Uterus (tissue), 2 donors: ENCODE measurements around the gene GPR158.

ENCODE experiments used
- CTCF ChIP-seq, 4 experiments: fragments of 200-600 bp in 2 of 4; fragments of 450-650 bp in 2 of 4; sonication (generic) in 2 of 4; IDR thresholded peaks; one replicate each; pipeline ENCODE4 v1.5.1; 2016 to 2019; ENCODE audit warnings: antibody characterized with exemption in 4 of 4, mild to moderate bottlenecking in 2 of 4, moderate library complexity in 1 of 4
- POLR2A ChIP-seq, 2 donors: fragments of 450-650 bp; IDR thresholded peaks; one replicate each; pipeline ENCODE4 v1.6.1; 2016; ENCODE audit warnings: antibody characterized with exemption in 2 of 2, mild to moderate bottlenecking in 1 of 2, moderate library complexity in 1 of 2

- no peak for TF ChIP-seq POLR2A (IDR thresholded peaks at IDR 0.05)
- no peak for TF ChIP-seq CTCF (IDR thresholded peaks at IDR 0.05)
Measured at GRCh38 chr10:25327273-25327672, 152.5 kb downstream of the GPR158 start.
